GM23248 (cell line): ENCODE data around the gene ERI3.

Source experiments
- EZH2 ChIP-seq: fragments of 200-600 bp; sonication (generic); IDR thresholded peaks from 2 replicates; pipeline ENCODE4 v1.6.1; 2018; ENCODE audit warnings: antibody characterized with exemption, mild to moderate bottlenecking; ENCODE audit not compliant: insufficient read depth, poor library complexity, severe bottlenecking
- EZH2phosphoT487 ChIP-seq: fragments of 200-600 bp; sonication (generic); IDR thresholded peaks from 2 replicates; pipeline ENCODE4 v1.6.1; 2018; ENCODE audit warnings: antibody characterized with exemption, moderate library complexity, mild to moderate bottlenecking, low read depth; ENCODE audit not compliant: insufficient read depth

DNA sequence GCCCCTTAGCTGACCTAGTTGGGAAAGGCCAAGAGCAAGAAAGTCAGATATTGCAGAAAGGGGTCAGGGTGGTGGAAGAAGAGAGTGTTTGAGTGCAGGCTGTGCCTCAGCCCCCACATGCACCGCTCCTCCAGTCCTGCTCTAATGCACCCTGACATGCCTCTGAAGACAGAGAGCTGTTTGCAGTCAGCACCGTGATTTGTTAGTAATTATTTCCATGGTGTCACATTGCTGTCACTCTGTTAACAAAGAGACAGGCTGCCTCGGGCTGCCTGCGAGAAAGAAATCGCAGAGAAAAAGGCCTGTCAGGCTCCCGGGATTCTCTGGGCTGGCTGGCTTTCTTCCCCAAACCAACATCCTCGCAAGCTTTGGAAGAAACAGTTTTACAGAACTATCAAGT, 58.3 kb downstream of the ERI3 start:
- no peak for TF ChIP-seq EZH2
- no peak for TF ChIP-seq EZH2phosphoT487
